GM18508 (cell line): ENCODE data around the gene GPSM1.

Source experiments
- ATAC-seq: cut with Tn5 transposase; IDR thresholded peaks from one replicate; pipeline ENCODE4 v1.9.1; 2021; ENCODE audit warnings: moderate number of reproducible peaks; ENCODE audit not compliant: insufficient read depth, unreplicated experiment

Gene GPSM1

GRCh38 chr9:136370687-136371532, 43.6 kb downstream of the GPSM1 start:
- no peak for ATAC-seq

- ATAC-seq = no peak
Measured at GRCh38 chr9:136371533-136371880, 44.2 kb downstream of the GPSM1 start.

- ATAC-seq = no peak
Measured at GRCh38 chr9:136372006-136372405, 44.7 kb downstream of the GPSM1 start.

GRCh38 chr9:136372561-136373299, 45.4 kb downstream of the GPSM1 start:
- ATAC-seq = no peak

- no peak for ATAC-seq
Measured at GRCh38 chr9:136373300-136374182, 46.2 kb downstream of the GPSM1 start, which contains the start of gene CARD9. CARD9 (minus strand) TSS chr9:136373669; CDS start chr9:136372078, 1,591 bp downstream.

GRCh38 chr9:136374183-136374575, 46.8 kb downstream of the GPSM1 start:
- ATAC-seq = no peak

- ATAC-seq = no peak
Measured at GRCh38 chr9:136375096-136375495, 47.8 kb downstream of the GPSM1 start.

GRCh38 chr9:136376457-136376856, 49.1 kb downstream of the GPSM1 start:
- no peak for ATAC-seq

- no peak for ATAC-seq
Measured at GRCh38 chr9:136377341-136378169, 50.2 kb downstream of the GPSM1 start.

GRCh38 chr9:136378170-136379002, 51.0 kb downstream of the GPSM1 start:
- ATAC-seq = no peak

GRCh38 chr9:136379003-136379287, 51.6 kb downstream of the GPSM1 start:
- ATAC-seq = no peak

- no peak for ATAC-seq
Measured at GRCh38 chr9:136379401-136379800, 52.1 kb downstream of the GPSM1 start.

- no peak for ATAC-seq
Measured at GRCh38 chr9:136379891-136380290, 52.6 kb downstream of the GPSM1 start.

GRCh38 chr9:136380381-136380780, 53.0 kb downstream of the GPSM1 start:
- ATAC-seq = no peak

- no peak for ATAC-seq
Measured at GRCh38 chr9:136381311-136381710, 54.0 kb downstream of the GPSM1 start.

- ATAC-seq = no peak
Measured at GRCh38 chr9:136381966-136382513, 54.7 kb downstream of the GPSM1 start.

- ATAC-seq = no peak
Measured at GRCh38 chr9:136383436-136383835, 56.1 kb downstream of the GPSM1 start.

GRCh38 chr9:136385015-136385414, 57.7 kb downstream of the GPSM1 start:
- no peak for ATAC-seq

- no peak for ATAC-seq
Measured at GRCh38 chr9:136386018-136386417, 58.7 kb downstream of the GPSM1 start.
